GM18520 (cell line): ENCODE data around the gene LY86.
A peak's percentile ranks its signal among the peaks of the same experiment; 100 is the strongest.

Source experiments
- ATAC-seq: cut with Tn5 transposase; IDR thresholded peaks from one replicate; pipeline ENCODE4 v1.9.1; 2021; ENCODE audit not compliant: unreplicated experiment

LY86 gene

GRCh38 chr6:6569811-6570164 lies 18.7 kb upstream of the LY86 start:
- no peak for ATAC-seq

- no peak for ATAC-seq
Measured at GRCh38 chr6:6570929-6571671, 17.4 kb upstream of the LY86 start.

DNA sequence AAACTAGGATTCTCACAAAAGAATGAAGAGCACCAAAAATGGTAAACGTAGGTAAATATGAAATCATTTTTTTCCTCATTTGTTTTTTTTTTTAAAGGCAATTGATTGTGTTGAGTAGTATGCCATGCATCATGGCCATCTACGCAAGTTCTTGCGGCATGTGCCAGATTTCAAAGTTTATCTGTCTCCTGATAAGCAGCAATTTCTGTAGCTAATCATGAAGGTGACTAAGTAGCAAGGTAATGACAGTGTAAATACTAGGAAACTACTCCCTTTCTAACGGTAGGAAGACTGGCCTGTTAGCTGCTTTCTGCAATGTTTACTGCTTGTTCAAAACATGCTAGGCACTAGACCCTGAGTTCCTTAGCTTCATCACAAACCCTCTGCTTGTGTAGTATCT lies 13.4 kb upstream of the LY86 start:
- ATAC-seq: no peak

GRCh38 chr6:6577735-6578134 lies 10.8 kb upstream of the LY86 start:
- ATAC-seq: no peak

- no peak for ATAC-seq
Measured at GRCh38 chr6:6579281-6579680, 9.2 kb upstream of the LY86 start.

DNA sequence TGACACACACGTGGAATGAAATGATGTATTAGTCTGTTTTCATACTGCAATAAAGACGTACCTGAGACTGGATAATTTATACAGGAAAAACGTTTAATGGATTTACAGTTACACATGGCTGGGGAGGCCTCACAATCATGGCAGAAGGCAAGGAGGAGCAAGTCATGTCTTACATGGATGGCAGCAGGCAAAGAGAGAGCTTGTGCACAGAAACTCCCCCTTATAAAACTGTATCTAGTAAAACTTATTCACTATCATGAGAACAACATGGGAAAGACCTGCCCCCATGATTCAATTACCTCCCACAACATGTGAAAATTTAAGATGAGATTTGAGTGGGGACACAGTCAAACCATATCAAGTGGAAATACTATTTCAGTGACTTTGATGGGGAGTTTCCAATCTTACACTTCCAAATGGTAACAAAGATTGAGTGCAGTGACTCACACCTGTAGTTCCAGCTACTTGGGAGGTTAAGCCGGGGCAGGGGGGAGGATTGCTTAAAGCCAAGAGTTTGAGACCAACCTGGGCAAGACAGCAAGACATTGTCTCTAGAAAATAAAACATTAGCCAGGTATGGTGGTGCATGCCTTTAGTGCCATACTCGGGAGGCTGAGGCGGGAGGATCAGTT lies 8.2 kb upstream of the LY86 start:
- no peak for ATAC-seq

DNA sequence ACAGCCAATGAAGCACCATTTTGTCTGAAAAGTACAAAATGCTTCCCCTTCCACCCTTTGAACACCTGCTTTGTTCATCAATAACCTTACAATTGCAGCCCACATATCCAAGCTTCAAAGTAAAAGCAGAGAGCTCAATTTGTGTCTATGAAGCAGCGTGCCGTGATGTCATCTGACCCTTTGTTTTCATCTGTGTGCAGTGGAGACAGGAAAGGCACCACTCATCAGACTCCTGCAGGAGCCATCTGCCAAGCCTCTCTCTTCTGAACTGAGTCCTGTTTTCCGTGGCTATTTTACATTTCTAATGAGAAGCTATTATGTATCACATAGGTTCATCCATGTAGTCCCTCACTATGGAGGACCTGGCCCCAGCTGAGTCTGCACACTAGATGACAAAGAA lies 7.5 kb upstream of the LY86 start:
- no peak for ATAC-seq

DNA sequence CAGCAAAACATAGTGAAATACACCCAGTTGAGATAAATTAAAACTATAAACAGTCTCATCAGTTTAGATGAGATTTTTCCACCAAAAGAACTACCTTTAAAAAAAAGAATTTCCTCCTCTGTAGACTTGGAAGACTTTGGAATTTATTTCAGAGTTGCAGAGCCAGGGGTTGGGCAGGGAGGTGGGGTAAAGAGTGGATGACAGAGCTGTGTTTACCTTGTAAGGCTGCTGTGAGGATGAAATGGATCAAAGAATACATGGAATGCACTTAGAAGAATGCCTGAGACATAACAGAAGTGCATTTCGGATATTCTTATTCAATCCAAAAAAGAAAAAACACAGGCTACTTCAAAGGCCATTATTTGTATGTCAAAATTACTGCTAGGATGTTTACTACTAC lies 6.4 kb upstream of the LY86 start:
- ATAC-seq: no peak

GRCh38 chr6:6583836-6584235 lies 4.7 kb upstream of the LY86 start:
- ATAC-seq: no peak

DNA sequence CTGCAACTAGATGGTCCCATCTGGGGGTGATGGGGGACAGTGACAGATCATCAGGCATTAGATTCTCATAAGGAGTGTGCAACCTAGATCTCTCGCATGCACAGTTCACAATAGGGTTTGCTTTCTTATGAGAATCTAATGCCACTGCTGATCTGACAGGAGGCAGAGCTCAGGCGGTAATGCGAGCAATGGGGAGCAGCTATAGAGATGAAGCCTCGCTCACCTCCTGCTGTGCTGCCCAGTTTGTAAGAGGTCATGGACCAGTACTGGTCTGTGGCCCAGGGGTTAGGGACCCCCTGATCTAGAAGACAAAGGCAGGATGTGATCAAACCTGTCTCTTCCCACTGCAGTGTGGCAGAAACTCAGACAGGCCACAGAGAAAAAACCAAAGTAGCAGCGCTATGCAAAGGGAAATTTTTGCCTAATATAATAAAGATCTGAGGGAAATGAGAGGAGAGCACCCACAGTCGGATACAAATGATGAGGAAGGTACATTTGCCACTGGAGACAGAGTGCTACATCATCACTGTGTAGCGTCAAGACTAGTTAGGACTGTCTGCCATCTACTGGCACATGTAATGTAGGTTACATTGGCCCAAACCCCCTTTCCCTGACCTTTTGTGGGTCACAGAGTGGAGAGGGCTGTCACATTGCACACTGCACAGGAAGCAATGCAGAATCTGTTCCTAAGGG lies 4.1 kb upstream of the LY86 start:
- ATAC-seq: no peak

DNA sequence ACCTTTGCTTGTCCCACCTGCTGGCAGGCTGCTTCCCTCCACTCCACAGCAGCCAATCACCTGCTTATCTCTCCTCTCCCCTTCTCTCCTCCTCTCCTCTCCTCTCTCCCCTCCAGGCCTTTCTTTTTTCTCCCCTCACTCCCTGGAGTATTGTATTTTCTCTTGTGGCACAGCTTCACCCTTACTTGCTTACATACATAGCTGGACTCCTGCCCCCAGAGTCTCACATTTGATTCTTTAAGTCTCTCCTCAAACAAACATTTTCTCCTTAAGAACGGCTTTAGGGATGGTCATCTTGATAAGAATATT lies 3.6 kb upstream of the LY86 start:
- ATAC-seq: no peak

- no peak for ATAC-seq
Measured at GRCh38 chr6:6586167-6586566, 2.4 kb upstream of the LY86 start.

DNA sequence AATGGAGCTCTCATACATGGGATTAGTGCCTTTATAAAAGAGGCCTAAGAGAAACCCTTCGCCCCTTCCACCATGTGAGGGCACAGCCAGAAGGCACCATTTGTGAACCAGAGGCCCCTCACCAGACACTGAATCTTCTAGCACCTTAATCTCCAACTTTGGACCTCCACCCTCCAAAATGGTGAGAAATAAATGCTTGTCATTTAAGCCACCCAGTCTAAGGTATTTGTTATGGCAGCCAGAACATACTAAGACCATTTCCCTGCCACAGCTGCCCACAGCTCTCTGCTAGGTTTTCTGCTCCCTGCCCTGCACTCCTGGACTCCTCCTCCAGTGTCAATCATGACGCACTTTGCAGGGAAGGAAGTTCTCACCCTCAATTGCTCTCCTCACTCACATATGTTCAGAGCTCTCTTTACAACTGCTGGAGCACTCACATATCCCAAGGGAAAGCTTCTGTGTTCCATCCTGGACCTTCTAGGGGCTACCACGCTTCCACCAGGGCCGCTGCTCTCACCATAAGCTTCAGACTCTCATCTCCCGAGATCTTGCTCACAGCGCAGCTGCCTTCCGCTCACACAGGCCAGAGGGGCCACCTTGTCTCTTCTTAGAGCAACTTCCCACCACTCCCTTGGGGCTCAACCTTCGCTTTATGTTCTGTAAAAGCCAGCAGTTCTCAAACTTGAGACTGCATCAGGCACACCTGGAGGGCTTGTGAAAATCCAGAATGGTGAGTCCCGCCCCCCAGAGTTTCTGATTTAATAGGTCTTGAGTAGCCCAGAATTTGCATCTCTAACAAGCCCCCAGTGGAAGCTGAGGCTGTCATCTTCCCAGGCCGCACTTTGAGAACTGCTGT lies 1.6 kb upstream of the LY86 start:
- peak; percentile 30 for ATAC-seq

GRCh38 chr6:6587696-6588063 lies 840 bp upstream of the LY86 start:
- no peak for ATAC-seq

DNA sequence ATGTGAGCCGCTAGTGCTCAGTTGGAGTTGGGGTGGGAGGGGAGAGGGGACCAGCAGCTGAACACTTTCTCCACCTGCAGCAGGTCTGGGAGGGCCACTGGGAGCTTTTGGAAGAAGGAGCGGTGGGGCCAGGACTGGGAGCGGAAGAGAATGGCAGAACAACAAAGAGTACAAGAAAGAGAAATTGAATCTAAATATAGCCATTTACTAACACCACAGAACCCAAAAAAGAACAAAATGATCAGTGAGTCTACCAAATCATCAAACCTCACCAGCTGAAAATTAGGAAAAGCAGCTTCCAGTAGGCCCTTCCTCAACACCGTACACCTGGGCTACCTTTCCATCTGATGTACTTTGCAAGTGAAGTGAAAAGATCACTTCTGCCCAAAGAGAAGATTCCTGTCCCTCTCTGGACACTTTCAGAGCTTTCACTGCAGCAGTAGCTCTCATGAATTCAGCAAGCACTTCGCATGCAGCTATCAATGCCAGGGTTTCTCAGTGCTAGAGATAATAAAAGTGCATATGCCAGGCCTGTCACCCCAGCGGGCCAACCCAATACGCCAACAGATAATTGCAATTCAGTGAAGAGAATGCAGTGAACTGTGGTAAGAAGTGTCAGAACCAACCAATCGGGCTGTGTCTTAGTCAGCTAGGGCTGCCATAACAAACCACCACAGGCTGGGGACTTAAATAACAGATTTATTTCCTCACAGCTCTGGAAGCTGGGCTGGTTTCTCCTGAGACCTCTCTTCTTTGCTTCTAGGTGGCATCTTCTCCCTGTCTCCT lies 597 bp downstream of the LY86 start:
- no peak for ATAC-seq

GRCh38 chr6:6590530-6590929 lies 2.0 kb downstream of the LY86 start:
- ATAC-seq: no peak

GRCh38 chr6:6591778-6592465 lies 3.4 kb downstream of the LY86 start:
- ATAC-seq: no peak

GRCh38 chr6:6592826-6593475 lies 4.4 kb downstream of the LY86 start:
- ATAC-seq: no peak

DNA sequence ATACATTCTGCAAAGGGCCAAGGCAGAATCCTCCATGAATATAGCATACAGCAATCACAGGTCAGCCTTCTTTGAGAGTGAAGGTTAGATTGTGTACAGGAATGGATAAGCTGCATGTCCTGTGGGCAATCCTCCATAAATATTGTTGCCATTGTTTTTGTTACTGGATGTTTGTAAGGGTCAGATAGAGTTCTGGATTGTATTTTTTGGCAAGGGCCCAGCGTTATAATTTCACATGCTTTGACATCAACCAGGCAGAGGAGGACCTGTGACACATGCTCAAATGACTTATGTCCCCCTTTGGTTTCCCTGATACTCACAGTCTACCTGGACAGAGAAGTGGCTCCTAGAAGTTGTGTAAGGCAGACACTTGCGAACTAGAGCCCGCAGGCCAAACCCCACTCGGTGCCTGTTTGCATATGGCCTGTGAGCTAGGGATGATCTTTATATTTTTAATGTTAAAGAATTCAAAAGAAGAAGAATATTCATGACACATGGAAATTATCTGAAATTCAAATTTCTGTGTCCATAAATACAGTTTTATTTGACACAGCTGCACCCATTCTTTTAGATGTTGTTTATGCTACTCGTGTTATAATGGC lies 5.4 kb downstream of the LY86 start:
- no peak for ATAC-seq
